D721Med (cell line): ENCODE data around the gene LRRC75A.

Experiments
- DNase-seq: peaks from one replicate; pipeline ENCODE4 v3.0.0; 2011; ENCODE audit warnings: low spot score; ENCODE audit not compliant: insufficient read length
- FAIRE-seq: peaks from 2 replicates; lab custom pipeline; 2011; peaks lifted over from hg19 to GRCh38; lab: Jason Lieb, UNC
- CTCF ChIP-seq: IDR thresholded peaks from 2 replicates; pipeline ENCODE4 v1.5.1; 2012; ENCODE audit warnings: mild to moderate bottlenecking, control low read depth; ENCODE audit not compliant: insufficient read depth; ENCODE audit errors: missing control alignments

LRRC75A gene

GRCh38 chr17:16507918-16508533, 16.0 kb upstream of the LRRC75A start:
- FAIRE-seq (no peak), DNase-seq (no peak)
- TF ChIP-seq CTCF: no peak

- DNase-seq (no peak), FAIRE-seq (no peak)
- no peak for TF ChIP-seq CTCF
Observed at GRCh38 chr17:16506188-16506587, 14.2 kb upstream of the LRRC75A start.

DNA sequence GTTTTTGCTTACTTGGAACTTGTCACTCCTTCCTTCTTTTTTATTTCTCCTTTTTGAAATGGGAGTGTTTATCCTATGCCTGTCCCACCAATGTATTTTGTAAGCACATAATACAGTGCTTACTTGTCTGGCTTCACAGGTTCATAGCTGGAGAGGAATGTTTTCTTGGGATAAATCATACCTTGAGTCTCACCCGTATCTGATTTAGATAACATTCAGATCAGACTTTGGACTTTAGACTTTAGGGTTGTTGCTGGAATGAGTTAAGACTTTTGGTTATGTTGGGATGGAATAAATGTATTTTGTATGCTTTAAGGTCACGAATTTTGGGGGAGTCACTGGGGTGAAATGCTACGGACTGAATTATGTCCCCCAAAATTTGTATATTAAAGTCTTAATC, 13.0 kb upstream of the LRRC75A start:
- DNase-seq (no peak), FAIRE-seq (no peak)
- no peak for TF ChIP-seq CTCF

- TF ChIP-seq CTCF: no peak
- no peak for DNase-seq
- no peak for FAIRE-seq
Observed at GRCh38 chr17:16496820-16497489, 5.0 kb upstream of the LRRC75A start.

- no peak for TF ChIP-seq CTCF
- no peak for FAIRE-seq
- DNase-seq: no peak
Observed at GRCh38 chr17:16495980-16496819, 4.2 kb upstream of the LRRC75A start.

- DNase-seq (no peak), FAIRE-seq (no peak)
- TF ChIP-seq CTCF: no peak
Observed at GRCh38 chr17:16495561-16495960, 3.6 kb upstream of the LRRC75A start.
